Activated T-cell treated with anti-CD3 and anti-CD28 coated beads for 48 hours (primary cell): ENCODE results near the gene DNAJC18.
A peak's percentile ranks its signal among the peaks of the same experiment; 100 is the strongest.
"Not testable (repeated sequence)": the region's sequence is repeated elsewhere in the genome, so short reads cannot be mapped to it uniquely, and the experiment has no call there.

Experiments
- DNase-seq: peaks from one replicate; pipeline ENCODE4 v3.0.0-alpha.2; 2020; ENCODE audit warnings: low read depth

The DNAJC18 gene

DNA sequence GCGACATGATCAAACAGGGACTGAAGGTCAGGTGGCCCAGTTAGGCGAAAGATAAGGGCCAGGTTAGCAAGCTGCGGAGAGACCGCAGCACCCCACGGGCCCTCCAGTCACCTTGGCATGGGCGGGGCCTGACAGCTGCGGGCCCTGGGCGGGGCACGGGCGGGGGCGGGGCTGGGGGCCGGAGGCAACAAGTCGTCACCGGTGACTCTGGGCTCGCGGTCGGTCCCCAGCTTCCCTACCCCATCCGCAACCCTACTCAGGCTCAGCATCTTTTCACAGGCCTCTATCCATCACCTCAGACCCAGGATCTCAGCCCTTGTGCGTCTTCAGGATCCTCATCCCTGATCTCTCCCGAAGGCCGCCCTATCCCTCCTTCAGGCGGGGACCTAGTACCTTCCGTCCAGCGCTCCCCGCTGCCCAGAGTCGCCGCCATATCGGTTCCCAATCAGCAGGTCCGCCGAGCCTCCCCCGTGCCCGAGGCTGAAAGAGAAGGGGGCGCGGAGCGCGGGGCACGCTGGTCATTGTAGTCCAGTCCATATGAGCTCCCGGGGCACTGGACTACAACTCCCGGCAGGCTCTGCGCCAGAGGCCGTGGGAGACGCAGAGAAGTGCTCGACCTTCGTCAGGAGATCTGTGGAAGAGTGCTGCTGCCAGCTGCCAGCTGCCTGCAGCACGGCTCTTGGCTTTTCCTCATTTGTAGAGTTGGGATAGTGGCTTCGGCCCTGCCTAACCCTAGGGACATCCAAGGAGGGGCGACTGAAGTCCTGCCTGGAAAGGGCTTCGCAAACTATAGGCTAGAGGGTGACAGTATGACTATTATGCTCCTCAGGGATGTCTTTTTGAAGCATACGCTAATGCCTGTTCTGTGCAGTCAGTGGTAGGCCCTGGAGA, at the start of gene DNAJC18:
Gene DNAJC18, minus strand, starts transcription at position 513 of the 891 bp plus-strand sequence. Its CDS starts 80 bp downstream, at position 433.
- peak; percentile 90 for DNase-seq

DNA sequence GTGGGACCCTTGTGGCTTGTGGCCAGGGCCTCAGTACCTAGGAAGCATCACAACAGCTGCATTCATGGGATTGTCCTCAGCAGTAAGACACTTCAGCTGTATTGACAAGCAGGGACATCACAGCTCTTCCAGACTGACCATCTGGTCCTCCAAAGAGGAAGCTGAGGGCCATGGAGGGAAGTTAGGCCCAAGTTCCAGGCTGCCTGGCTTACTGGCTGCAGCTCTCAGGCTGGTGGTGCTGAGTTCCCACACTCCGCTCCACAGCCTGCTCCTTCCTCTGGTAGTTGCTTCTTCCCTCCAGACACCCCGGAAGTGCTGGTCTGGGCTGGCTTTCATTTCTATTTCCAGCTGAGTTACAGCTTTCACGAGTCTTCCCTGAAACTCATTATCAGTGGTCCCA, 48.9 kb upstream of the DNAJC18 start:
- no peak for DNase-seq

DNA sequence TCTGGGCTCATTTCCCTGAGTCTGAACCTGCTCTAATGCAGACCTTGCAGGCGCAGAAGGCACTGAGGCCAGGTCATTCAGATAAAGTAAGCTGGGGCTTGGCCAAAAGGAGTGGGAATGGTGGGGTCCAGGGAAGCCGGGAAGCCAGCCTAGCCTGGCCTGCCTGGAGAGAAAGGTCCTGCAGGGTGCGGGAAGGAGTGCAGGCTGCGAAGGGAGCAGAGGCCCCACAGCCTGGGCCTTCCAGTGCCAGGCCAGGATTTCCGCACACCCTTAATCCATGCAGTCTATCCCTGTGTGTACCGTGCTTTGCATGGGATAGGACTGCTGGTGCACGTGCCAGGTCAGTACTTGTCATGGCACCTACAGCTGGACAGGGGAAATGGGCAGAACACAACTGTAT, 46.9 kb upstream of the DNAJC18 start:
- DNase-seq, result no peak

DNA sequence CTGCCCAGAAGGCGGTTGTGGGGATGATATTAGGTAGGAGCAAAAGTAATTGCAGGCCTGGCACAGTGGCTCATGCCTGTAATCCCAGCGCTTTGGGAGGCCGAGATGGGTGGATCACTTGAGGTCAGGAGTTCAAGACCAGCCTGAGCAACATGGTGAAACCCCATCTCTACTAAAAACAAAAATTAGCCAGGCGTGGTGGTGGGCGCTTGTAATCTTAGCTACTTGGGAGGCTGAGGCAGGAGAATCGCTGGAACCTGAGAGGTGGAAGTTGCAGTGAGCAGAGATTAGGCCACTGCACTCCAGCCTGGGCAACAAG, 43.5 kb upstream of the DNAJC18 start:
- not testable (repeated sequence) for DNase-seq

DNA sequence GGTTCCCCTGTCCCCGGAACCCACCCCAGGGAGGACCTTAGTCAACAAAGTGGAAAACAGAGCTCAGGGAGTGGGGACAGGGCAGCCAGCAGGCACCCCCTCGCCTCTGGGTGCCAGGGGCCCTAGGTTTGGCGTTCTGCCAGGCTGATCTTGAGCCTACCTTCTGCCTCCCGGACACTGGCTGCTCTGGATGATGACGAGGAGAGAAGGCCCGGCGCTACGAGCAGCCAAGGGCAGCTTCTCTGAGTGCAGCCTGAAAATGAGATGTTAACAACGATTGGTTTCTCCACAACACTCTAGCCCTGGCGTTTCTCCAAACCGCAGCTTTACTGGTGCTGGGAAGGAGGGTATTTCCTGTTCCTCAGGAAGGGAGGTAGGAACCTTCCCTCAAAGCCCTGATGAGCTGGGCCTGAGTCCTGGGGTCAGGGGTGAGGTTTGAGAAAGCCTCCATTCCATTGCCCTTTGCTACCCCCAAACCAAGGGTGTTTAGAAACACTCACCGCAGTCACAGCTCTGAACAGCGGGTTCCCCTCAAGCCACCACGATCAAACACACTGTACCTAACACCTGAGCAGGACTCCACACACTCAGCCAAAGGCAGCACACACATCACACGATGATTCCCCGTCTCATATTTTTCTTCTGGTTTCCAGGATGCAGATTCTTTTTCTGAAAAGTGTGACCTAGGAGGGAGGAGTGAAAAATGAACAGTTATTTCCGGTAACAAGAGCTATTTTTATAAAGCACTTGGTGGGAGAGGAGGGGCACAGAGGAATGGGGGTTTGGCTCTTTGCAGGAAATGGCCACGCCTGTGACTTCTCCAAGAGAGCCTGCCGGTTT, 42.9 kb upstream of the DNAJC18 start, which contains the start of gene STING1:
Gene STING1, minus strand, starts transcription at position 709 of the 840 bp plus-strand sequence. CDS start 1,054 bp downstream, outside the sequence.
- peak; percentile 57 for DNase-seq

DNA sequence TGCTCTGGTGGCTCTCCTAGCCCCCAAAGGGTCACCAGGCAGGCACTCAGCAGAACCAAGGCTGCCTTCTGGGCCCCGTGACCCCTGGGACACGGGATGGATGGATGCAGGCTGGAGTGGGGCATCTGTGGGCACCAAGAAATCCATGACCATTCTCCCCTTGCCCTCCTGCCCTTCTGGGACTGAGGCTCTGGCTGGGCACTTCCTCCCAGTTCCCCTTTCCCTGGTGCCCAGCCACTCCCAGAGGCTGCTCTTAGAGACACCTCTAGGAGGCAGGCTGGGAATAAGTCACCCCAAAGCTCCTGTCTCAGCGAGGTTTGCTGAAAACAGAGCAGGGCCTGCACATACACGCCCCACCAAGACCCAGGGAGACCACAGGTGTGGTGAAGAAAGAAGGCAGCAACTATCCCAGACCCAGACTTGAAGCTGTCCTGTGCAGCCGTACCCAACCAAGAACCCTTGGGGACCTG, 42.3 kb upstream of the DNAJC18 start:
- DNase-seq, result no peak

DNA sequence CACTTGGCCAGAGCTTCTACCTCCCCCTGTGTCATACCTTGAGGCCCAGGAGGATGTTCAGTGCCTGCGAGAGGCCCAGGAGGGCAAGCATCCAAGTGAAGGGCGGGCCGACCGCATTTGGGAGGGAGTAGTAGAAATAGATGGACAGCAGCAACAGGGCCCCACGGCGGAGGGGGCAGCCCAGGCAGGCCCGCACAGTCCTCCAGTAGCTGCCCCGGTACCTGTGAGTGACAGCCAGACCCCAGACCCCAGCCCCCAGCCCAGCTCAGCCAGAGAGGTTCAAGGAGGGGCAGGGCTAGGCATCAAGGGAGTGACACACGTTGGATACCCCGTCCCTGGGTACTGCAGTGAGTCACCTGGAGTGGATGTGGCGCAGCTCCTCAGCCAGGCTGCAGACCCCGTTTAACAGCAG, 41.8 kb upstream of the DNAJC18 start:
- DNase-seq, result peak; percentile 34

DNA sequence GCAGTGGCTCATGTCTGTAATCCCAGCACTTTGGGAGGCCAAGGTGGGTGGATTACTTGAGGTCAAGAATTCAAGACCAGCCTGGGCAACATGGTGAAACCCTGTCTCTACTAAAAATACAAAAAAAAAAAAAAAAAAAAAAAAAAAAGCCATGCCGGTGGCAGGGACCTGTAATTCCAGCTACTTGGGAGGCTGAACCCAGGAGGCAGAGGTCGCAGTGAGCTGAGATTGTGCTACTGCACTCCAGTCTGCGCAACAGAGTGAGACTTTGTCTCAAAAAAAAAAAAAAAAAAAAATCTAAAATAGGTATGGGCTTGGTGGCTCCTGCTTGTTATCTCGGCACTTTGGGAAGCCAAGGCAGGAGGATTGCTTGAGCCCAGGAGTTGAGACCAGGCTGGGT, 40.4 kb upstream of the DNAJC18 start:
- DNase-seq, result not testable (repeated sequence)

DNA sequence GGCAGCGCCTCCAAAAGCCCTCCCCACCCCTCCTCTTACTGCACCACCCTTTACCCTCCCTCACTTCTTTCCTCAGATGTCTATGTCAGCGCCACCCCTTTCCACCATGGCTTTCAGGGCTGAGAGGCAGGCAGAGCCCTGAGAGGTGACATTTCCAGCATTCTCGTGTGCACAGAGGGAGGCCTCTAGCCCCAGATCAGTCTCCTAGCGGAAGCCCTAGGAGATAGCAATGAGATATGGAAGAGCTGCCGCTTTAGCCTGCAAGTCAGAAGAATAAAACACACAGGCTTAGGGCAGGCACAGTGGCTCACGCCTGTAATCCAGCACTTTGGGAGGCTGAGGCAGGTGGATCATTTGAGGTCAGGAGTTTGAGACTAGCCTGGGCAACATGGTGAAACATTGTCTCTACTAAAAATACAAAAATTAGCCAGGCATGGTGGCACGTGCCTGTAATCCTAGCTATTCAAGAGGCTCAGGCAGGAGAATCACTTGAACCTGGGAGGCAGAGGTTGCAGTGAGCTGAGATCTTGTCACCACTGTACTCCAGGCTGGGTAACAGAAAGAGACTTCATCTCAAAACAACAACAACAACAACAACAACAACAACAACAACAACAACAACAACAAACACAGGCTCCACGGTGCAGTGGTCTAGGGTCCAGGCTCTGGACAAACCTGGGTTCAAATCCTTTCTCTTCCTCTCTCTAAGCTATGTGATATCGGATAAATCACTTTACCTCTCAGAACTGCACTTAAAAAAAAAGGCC, 39.5 kb upstream of the DNAJC18 start:
- DNase-seq, result not testable (repeated sequence)

DNA sequence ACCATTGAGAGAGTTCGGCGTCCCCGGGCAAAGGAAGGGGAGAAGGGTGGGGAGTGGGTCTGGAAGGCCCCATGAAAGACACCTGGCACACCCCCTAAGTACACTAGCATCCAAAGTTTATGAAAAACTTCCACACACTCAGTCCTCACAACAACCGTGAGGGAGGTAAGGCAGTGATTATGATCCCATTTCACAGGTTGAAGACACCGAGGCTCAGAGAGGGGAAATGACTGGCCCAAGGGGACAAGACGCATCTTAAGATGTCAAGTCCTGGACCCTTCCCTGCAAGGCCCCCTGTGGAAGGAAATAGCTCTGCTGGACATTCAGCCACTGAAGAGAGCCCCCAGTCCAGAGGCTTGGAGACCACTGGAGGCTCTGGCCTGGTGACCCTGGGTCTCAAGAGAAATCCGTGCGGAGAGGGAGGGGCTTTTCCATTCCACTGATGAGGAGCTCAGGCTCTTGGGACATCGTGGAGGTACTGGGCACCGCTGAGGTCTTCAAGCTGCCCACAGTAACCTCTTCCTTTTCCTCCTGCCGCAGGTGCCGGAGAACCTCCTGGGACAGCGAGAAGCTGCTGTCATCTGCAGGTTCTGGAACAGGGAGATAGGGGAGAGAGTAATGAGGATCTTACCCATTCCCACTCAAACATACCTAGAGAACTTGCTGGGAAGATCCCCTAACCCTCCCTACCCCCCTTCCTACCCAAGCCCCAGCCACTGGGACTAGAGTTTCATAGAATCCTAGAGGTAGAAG, 36.7 kb upstream of the DNAJC18 start:
- no peak for DNase-seq

DNA sequence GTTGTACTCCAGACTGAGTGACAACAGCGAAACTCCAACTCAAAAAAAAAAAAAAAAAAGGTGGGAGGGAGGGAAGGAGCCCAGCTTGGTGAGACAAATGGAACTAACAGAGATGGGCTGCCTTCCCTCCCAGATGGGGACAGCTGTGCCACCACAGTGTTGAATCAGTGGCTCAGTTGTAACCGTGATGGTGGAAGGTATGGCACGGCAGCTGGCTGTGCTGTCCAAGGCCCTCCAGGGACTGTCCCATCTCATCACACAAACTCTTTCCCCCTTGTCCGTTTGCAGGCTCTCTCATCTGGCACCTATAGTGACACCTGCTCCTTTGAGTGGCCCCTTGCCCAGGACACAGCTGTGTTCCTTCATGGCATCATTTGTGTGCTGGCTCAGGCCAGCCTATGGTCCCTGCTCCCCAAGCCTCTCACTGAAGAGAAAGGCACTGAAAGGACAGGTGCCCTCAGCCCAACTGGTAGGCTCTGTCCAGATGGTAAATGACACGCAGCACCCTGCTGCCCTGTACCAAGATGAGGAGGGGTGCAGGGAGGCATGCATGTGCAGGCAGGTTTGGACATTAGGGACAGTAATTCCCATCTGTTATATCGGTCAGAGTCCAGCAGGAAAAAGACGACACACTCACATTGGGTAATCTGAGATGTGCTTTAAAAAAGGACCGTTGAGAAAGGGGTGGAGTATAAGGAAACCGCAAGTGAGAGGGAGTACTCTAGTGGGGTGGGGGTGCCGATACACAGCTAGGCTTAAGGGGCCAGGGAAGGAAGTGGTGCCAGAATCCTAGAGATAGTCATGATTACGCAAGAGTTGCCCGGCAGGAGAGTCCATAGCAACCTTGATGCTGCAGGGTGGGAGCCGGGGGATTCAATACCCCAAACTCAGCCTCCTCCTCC, 35.8 kb upstream of the DNAJC18 start:
- DNase-seq, result no peak

DNA sequence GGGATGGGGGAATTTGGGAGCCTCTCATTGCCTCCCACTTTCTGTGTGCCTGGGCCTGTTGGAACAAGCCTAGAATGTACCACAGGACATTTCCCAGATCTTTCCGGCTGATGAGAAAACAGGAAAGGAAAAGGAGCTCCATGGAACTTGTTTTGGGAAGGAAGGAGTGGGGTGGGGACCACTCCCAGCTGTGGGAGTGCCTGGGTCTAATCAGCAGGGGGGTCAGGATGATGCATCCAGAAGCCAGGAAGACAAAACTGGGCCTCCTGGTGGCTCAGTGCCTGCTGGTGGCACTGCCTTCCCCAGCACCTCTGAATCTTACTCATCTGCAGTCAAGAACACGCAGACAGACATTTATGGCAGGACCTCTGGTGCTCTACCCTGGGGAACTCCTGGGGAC, 34.2 kb upstream of the DNAJC18 start:
- no peak for DNase-seq

DNA sequence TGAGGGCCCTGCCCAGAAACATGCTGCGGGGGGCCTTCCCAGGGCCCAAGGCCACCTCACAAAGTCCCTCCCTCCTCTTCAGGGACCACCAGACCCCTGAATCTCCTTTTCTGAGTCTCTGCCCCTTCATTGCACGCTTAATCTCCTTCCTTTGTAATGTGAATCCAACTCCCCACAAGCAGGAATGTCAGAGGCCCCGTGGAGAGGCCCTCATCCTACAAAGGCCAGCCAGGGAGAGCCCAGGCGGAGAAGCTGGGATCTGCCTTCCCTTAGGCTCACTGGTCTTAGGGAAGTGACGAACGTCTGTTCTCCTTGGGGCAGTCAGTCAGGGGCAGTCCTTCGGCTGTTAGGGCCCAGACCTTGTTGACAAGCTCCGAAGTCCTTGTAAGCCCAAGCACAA, 33.8 kb upstream of the DNAJC18 start:
- no peak for DNase-seq

DNA sequence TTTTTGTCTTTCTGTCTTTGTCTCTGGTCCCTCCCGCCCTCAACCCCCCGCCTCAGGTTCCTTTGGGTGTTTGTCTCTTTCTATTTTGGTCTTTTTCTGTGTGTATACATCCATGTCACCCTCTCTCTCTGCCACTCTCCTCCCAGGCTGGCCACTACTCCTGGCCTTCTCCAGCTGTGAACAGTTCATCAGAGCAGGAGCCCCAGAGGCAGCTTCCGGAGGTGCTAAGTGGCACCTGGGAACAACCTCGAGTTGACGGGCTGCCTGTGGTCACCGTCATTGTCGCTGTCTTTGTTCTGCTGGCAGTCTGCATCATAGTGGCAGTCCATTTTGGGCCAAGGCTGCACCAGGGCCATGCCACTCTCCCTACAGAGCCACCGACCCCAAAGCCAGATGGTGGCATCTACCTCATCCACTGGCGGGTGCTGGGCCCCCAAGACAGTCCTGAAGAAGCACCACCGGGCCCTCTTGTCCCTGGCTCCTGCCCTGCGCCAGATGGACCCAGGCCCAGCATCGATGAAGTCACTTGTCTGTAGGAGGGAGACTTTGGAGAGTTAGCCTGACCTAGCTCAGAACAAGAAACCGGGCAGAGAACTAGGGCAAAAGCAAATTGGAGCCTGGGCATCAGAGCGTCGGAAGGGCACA, 33.2 kb upstream of the DNAJC18 start:
- DNase-seq, result no peak

DNA sequence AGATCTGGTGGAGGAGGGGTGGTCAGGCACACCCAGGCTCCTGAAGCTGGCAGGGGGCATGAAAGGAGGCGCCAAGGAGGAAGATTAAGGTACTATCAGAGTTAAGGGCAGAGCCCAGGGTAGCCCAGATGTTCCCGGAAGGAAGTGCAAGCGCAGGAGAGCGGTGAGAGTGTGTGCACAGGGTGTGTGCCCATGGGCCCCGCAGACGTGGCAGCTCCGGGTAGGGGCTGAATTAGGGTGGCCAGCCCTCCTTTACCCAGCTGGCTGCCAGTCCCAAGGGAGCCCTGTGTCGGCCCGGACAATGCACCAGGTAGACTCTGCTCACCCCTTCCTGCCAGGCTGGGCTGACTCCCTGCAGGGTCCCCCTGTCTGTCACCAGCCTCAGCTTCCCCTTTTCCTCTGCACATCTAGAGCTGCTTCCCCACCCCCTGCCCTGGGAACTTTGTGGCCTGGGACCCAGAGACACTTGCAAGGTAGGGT, 31.5 kb upstream of the DNAJC18 start, which contains the start of gene SMIM33:
Gene SMIM33, plus strand, starts transcription at position 184 of the 480 bp plus-strand sequence. Its CDS starts 118 bp downstream, at position 302.
- no peak for DNase-seq

DNA sequence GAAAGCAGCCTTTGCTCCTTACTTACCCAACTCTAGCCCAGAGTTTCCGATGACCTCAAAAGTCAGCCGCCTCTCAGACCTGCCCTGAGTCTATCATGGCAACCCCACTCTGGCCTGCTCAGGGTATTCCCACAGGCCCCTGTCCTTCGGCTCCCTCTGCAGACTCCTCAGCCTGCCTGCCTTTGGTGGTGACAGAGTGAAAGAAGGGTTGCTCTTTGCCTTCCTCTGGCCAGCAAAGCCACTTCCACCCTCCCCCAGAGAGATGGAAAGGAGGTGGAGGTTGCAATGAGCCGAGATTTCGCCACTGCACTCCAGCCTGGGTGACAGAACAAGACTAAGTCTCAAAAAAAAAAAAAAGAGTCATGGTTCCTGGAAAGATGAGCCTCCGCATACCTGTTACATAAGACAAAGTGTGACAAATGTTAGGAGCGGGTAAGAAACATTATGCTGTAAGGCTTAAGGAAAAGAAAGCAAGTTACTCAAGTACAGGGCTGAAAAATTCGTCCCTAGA, 29.2 kb upstream of the DNAJC18 start:
- no peak for DNase-seq

DNA sequence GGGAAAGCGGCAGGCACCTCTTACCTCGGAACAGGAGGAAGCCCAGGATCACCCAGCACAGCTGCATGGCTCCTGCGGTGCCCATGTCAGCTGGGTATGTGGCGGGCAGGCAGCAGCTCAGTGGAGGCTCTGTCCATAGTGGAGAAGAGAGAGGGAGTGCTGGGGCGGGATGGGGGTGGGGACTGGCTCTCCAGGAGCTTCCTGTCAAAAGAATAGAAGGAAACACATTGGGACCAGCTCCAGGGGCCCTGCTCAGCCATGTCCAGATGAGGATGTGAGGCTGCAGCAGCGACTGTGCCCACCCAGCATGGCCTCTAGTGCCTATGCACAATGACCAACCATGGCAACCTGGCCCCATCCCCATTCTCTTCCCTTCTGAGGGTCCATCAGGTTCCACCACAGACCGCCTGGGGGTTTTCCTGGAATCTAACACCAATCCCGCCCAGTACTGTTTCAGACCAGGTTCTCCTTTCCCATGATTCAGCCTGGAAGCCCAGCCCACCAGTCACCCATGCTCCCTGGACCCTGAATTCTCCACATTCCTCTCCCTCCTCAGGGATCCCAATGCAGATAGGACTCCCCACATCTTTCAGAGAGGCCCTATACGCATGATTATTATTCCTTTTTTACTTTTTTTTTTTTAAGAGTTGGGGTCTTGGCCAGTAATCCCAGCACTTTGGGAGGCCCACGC, 23.4 kb upstream of the DNAJC18 start, which contains the start of gene ECSCR:
Gene ECSCR, minus strand, starts transcription at position 158 of the 691 bp plus-strand sequence. Its CDS starts 73 bp downstream, at position 85.
- no peak for DNase-seq

DNA sequence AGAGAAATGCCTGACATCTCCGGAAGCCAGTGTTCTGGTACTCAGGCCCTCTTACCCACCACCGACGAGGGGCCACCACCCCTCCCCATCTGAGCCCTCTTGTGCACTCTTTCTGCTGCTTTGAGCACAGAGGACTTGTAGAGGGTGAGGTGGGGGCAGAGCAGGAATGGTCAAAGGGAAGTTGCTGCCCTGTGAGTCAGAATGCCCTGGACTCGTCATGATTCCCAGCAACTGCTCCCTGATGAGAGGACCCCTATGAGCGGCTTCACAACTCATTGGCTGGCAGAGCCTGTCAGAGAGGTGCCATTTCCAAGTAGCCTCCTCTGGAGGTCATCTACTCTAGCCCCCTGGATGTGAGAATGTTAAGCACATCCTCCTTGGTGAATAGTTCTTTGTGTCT, 22.4 kb upstream of the DNAJC18 start:
- DNase-seq, result no peak
